UCSD-AML1 (cell line): ENCODE measurements around the gene RBL1.
"Not testable (repeated sequence)": the region's sequence is repeated elsewhere in the genome, so short reads cannot be mapped to it uniquely, and the experiment has no call there.

Experiments
- DNase-seq: peaks from one replicate; lab custom pipeline; 2025; ENCODE audit not compliant: unreplicated experiment; lab: John Stamatoyannopoulos, UW

Gene RBL1

DNA sequence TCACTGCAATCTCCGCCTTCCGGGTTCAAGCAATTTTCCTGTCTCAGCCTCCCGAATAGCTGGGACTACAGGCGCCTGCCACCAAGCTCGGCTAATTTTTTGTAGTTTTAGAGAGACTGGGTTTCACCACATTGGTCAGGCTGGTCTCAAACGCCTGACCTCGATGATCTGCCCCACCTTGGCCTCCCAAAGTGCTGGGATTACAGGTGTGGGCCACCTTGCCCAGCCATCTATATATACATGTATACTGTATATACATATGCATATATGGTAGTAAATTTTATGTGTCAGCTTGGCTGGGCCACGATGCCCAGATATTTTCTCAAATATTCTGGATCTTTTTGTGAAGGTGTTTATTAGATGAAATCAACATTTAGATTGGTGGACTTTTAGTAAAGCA, 18.8 kb downstream of the RBL1 start:
- no peak for DNase-seq

DNA sequence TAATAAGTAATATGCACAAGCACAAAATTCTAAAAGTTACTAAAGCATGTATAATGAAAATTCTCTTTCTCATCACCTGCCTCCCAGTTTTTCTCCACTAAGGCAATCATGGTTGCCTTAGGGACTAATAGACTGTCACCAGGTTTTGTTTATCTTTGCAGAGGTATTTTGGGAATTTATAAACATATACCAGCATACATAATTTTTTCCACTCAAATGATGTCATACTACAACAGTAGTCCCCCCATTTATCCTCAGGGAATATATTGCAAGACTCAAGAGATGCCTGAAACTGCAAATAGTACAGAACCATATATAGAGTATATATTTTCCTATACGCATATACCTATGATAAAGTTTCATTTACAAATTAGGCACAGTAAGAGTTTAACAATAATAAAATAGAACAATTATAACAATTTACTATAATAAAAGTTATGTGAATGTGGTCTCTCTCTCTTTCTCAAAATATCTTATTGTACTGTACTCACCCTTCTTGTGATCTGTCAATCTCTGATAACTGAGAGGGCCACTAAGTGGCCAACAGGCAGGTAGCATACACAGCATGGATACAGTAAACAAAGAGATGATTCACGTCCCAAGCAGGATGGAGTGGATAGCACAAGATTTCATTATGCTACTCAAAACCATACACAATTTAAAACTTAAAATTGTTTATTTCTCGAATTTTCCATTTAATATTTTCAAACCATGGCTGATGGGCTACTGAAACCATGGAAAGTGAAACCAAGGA, 19.7 kb downstream of the RBL1 start:
- no peak for DNase-seq

DNA sequence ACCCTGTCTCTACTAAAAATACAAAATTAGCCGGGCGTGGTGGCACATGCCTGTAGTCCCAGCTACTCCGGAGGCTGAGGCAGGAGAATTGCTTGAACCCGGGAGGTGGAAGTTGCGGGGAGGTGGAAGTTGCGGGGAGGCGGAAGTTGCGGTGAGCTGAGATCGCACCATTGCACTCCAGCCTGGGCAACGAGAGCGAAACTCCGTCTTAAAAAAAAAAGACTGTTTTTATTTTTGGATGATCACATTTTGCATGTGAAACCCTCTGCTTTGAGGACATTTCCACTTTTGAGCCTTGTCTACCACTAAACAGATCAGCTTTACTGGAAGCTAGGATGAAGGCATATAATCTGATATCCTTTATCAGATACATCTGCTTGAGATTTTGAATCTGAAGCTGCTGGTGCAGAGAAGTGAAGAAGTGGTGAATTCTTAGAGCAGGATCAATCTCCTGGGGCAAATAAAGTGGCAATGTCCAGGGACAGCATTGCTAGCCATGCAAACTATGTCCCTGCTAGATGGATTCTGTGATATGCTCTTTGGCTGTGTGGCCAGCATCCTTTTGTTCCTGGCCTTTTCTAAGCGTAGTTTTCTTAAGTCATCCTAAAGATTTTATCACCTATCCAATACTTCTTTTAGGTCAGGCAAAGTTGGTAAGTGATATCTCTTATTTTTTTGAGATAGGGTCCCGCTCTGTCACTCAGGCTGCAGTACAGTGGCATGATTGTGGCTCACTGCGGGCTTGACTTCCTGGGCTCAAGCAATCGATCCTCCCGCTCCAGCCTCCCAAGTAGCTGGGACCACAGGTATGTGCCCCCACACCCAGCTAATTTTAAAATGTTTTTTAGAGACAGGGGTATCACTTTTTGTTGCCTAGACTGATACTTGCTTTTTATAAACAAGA, 23.3 kb downstream of the RBL1 start:
- DNase-seq = no peak

DNA sequence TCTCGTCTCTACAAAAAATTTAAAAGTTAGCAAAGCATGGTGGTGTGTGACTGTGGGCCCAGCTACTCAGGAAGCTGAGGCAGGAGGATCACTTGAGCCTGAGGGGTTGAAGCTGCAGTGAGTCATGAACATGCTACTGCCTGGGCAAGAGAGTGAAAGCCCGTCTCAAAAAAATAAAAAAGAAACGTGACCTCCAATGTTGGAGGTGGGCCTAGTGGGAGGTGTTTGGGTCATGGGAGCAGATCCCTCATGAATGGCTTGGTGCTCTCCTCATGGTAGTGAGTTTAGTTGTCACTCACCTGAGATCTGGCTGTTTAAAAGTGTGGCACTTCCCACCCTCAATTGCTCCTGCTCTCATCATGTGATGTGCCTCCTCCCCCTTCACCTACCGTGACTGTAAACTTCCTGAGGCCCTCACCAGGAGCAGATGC, 24.3 kb downstream of the RBL1 start:
- DNase-seq = no peak

DNA sequence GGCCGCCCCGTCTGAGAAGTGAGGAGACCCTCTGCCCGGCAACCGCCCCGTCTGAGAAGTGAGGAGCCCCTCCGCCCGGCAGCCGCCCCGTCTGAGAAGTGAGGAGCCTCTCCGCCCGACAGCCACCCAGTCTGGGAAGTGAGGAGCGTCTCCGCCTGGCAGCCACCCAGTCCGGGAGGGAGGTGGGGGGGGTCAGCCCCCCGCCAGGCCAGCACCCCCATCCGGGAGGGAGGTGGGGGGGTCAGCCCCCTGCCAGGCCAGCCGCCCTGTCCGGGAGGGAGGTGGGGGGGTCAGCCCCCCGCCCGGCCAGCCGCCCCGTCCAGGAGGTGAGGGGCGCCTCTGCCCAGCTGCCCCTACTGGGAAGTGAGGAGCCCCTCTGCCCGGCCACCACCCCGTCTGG, 26.2 kb downstream of the RBL1 start:
- not testable (repeated sequence) for DNase-seq

DNA sequence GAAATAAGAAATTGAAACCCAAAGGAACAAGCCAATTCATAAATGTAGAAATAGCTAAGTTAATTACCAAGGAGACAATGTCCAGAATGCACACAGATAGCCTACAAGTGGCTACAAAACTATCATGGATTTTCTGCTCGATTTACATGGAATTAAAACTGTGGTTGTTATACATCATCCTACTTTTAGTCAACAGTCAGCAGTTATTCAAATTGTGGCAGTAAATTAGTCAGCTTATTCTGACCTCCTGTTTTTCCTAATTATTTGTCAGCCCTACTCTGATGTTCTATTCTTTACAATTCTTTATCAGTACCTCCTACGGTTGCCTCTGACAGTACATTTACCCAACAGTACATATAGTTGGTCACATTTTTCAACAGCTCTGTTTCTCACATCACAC, 29.6 kb downstream of the RBL1 start:
- no peak for DNase-seq

DNA sequence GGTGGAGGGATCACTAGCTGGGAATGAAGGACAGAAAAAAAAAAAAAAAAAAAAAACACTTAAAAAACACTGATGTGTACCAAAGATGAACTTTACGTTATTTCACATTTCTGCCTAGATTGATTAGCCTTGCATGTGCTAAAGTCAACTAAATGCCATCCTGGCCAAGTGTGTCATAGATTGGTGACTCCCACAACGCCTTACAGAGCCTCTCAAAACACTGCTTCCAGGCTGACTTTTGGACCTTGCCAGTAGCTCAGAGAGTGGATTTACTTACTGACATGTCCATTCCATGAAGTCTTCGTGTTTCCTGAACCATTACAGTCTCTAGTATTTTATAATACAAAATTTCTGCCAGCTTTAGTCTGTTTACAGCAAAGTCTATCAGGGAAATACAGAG, 40.5 kb downstream of the RBL1 start:
- DNase-seq = no peak

DNA sequence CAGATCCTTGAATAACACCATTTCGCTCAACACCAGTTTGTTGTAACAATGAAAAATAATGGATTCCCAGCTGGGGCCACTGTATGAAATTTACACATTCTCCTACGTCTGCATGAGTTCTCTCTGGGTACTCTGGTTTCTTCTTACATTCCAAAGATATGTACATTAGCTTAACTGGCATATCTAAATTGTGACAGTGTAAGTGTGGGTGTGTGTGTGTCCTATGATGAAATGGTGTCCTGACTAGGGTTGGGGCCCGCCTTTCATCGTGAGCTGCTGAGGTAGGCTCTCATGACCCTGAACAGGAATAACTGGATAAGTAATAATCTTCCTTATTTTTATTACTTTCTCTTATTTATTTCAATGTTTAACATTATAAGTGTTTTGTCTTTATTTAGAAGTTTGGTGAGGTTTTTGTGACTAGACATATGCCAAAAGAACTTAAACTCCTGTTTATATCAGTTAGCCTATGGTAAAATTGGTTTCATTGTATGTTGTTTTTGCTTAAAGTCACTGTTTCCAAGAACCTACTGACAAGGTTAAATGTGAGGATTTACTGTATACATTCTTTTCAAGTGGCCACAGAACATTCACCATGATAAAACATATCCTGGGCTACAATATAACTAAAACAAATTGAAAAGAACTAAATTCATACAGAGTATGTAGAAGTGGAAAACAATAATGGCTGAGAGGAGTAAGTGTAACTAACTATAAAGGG, 42.4 kb downstream of the RBL1 start:
- no peak for DNase-seq

DNA sequence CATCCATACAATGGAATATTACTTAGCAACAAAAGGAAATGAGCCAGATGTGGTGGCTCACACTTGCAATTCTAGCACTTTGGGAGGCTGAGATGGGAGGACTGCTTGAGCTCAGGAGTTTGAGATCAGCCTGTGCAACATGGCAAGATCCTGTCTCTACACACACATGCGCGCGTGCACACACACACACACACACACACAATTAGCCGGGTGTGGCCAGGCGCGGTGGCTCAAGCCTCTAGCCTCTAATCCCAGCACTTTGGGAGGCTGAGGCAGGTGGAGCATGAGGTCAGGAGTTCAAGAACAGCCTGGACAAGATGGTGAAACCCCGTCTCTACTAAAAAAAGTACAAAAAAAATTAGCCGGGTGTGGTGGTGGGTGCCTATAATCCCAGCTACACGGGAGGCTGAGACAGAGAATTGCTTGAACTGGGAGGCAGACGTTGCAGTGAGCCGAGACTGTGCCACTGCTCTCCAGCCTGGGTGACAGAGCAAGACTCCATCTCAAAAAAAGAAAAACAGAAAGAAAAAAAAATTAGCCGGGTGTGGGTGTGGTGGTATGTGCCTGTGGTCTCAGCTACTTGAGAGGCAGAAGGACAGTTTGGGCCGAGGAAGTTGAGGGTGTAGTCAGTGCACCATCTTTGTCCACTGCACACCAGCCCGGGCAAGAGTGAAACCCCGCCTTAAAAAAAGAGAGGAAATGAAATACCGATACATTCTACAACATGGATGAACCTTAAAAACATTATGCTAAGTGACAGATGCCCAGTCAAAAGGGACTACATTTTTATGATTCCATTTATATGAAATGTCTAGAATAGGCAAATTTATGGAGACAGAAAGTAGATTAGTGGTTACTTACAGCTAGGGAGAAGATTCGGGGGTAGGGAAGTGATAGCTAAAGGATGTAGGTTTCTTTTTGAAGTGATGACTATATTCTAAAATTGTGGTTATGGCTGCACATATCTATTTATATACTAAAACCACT, 52.5 kb downstream of the RBL1 start:
- no peak for DNase-seq

DNA sequence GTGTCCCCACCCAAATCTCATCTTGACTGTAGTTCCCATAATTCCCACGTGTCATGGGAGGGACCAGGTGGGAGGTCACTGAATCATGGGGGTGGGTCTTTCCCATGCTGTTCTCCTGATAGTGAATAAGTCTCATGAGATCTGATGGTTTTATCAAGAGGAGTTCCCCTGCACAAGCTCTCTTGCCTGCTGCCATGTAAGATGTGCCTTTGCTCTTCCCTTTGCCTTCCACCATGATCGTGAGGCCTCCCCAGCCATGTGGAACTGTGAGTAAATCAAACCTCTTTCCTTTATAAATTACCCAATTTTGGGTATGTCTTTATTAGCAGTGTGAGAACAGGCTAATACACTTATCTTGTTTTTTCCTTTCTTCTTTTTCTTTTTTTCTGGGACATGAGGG, 56.4 kb downstream of the RBL1 start:
- not testable (repeated sequence) for DNase-seq

DNA sequence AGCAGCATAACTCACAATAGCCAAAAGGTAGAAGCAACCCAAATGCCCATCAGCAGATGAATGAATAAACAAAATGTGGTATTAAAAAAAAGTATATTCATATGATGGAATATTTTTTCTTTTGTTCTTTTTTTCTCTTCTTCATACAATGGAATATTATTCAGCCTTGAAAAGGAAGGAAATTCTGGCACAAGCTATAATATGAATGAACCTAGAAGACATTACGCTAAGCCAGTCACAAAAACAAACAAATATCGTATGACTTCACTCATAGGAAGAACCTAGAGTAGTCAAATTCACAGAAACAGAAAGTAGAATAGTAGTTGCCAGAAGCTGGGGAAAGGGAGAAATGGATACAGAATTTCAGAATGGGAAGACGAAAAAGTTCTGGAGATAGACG, 63.7 kb downstream of the RBL1 start:
- no peak for DNase-seq

DNA sequence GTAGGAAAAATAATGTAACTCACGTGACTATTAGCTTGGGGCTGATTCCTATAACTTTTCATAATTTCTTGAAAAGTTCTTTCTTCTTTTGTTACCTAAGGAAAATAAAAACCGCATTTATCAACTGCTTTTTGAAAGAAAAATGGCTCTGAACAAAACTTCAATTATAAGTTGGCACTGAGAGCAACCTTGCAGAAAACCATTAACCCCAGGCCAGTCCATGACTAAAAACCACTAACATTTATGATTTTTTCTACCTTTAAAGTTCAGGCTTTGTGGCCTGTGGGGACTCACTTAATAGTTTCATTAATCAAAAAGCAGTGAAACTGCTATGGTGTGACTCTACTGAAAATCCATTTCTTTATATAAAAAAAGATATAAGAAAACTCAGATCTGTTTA, 75.2 kb downstream of the RBL1 start:
- no peak for DNase-seq

DNA sequence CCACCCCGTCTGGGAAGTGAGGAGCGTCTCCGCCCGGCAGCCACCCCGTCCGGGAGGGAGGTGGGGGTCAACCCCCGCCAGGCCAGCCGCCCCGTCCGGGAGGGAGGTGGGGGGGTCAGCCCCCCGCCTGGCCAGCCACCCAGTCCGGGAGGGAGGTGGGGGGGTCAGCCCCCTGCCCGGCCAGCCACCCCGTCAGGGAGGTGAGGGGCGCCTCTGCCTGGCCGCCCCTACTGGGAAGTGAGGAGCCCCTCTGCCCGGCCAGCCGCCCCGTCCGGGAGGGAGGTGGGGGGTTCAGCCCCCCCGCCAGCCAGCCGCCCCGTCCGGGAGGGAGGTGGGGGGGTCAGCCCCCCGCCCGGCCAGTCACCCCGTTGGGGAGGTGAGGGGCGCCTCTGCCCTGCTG, 83.2 kb downstream of the RBL1 start:
- not testable (repeated sequence) for DNase-seq

DNA sequence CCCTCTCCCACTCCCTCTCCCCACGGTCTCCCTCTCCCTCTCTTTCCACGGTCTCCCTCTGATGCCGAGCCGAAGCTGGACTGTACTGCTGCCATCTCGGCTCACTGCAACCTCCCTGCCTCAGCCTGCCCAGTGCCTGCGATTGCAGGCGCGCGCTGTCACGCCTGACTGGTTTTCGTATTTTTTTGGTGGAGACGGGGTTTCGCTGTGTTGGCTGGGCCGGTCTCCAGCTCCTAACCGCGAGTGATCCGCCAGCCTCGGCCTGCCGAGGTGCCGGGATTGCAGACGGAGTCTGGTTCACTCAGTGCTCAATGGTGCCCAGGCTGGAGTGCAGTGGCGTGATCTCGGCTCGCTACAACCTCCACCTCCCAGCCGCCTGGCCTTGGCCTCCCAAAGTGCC, 83.9 kb downstream of the RBL1 start:
- not testable (repeated sequence) for DNase-seq

DNA sequence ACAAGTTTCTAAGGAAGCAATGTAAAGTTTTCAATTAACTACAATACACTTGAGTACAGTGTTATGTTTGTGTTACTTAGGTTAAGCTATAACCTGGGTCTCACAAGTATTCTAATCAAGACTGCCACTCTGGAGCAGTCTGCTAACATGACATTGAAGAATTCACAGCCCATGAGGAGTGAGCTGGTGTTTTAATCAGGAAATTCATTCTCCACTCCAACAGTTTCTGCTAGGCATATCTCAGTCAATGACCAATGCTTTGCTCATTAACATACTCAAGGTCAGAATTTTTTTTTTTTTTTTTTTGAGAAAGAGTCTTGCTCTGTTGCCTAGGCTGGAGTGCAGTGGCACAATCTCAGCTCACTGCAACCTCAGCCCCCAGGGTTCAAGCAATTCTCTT, 84.7 kb downstream of the RBL1 start:
- no peak for DNase-seq

DNA sequence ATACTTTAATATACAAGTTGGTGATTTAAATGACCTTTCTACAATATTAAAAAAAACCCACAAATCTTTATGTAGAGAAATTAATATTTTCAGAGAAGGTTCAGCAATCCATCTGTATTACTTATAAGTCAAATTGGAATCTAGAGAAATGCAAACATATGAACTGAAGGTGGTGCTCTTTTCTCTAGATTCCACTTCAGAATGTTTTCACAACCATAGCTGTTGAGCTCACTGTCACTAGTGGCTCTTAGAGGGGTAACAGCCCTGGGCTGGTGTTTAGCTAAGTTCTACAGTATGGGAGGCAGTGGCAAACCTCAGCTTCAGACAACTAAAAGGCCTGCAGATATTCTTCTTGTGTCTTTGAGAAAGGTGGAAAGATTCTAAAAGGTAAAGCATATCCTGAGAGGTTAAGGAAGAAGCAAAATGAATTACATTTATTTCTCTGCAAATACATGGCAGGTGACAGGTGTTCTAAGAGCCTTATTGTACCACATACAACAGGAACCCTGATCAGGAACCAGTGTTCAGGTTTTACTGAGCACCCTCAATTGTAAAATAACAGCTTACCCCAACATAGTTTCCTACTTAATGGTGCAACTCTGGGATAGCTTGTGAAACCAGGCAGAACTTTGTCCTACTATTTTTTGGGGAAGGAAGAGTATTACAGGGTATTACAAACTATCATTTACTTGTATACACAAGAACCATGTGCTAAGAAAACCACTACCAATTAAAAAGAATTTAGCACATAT, 87.7 kb downstream of the RBL1 start:
- DNase-seq = no peak

DNA sequence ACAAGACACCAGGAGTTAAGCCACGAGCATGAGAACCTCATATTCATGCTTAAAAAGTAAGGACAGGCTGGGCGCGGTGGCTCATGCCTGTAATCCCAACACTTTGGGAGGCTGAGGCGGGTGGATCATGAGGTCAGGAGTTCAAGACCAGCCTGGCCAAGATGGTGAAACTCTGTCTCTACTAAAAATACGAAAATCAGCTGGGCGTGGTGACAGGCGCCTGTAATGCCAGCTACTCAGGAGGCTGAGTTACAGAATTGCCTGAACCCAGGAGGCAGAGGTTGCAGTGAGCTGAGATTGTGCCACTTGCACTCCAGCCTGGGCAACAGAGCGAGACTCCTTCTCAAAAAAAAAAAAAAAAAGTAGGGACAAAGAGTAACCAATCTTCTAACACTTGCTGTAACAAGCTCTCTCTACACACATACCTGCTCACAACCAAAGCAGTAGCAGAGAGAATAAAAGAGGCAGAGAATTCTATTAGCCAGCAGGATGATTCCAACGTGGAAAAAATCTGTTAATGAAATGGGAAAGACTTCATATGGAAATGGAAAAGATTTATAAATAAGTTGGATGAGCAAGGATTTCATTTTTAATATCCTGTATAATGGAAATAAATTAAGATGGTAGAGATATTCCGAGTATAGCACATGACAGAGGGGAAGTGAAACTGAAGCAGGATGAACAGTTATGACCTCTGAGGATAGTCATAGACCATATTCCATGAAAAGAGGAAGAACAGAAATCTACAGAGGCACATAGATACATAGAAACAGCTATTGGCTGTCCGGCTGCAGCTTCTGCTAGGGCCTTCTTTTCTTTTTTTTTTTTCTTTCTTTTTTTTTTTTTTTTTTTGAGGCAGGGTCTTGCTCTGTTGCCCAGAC, 90.5 kb downstream of the RBL1 start:
- not testable (repeated sequence) for DNase-seq

DNA sequence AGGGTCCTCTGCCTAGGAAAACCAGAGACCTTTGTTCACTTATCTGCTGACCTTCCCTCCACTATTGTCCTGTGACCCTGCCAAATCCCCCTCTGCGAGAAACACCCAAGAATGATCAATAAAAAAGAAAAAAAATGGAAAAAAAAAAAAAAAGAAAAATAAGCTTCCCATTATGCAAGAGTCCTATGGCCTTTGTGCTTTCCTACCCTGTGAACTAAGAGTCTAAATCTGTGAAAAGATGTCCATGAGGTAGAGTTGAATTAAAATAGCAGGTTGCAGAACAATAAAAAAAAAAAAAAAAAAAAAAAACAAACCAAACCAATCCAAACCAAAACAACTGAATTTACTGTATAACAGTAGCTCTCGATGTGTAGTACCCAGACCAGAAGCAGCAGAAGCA, 94.2 kb downstream of the RBL1 start:
- DNase-seq = not testable (repeated sequence)

DNA sequence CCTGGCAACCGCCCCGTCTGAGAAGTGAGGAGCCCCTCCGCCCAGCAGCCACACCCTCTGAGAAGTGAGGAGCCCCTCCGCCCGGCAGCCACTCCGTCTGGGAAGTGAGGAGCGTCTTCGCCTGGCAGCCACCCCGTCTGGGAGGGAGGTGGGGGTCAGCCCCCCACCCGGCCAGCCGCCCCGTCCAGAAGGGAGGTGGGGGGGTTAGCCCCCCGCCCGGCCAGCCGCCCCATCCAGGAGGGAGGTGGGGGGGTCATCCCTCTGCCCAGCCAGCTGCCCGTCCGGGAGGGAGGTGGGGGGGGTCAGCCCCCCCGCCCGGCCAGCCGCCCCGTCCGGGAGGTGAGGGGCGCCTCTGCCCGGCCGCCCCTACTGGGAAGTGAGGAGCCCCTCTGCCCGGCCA, 95.6 kb downstream of the RBL1 start:
- DNase-seq = not testable (repeated sequence)
